HG03175 (cell line): Measurements from ENCODE around the gene INO80.

Experiments
- ATAC-seq: cut with Tn5 transposase; IDR thresholded peaks from one replicate; pipeline ENCODE4 v1.9.1; 2021; ENCODE audit warnings: mild to moderate bottlenecking, moderate library complexity; ENCODE audit not compliant: unreplicated experiment

INO80 gene

GRCh38 chr15:41010345-41010744 is 105.7 kb downstream of the INO80 start:
- no peak for ATAC-seq

- ATAC-seq: no peak
Measured at GRCh38 chr15:41006479-41006878, 109.6 kb downstream of the INO80 start.

- ATAC-seq: no peak
Measured at GRCh38 chr15:41004490-41004889, 111.6 kb downstream of the INO80 start.

- ATAC-seq: no peak
Measured at GRCh38 chr15:41001524-41002214, 114.4 kb downstream of the INO80 start.

GRCh38 chr15:40999190-40999589 is 116.9 kb downstream of the INO80 start:
- ATAC-seq: no peak

- ATAC-seq: no peak
Measured at GRCh38 chr15:40995656-40996055, 120.4 kb downstream of the INO80 start.

GRCh38 chr15:40992825-40993224 is 123.3 kb downstream of the INO80 start:
- no peak for ATAC-seq

GRCh38 chr15:40992241-40992741 is 123.8 kb downstream of the INO80 start:
- ATAC-seq: no peak

- no peak for ATAC-seq
Measured at GRCh38 chr15:40991355-40991754, 124.7 kb downstream of the INO80 start.

- ATAC-seq: no peak
Measured at GRCh38 chr15:40990789-40991188, 125.3 kb downstream of the INO80 start.

- no peak for ATAC-seq
Measured at GRCh38 chr15:40990080-40990479, 126.0 kb downstream of the INO80 start.

GRCh38 chr15:40988156-40988555 is 127.9 kb downstream of the INO80 start:
- no peak for ATAC-seq

- ATAC-seq: no peak
Measured at GRCh38 chr15:40986820-40987219, 129.3 kb downstream of the INO80 start.

- no peak for ATAC-seq
Measured at GRCh38 chr15:40985541-40986330, 130.3 kb downstream of the INO80 start.

GRCh38 chr15:40984964-40985363 is 131.1 kb downstream of the INO80 start:
- ATAC-seq: no peak

- no peak for ATAC-seq
Measured at GRCh38 chr15:40984406-40984805, 131.7 kb downstream of the INO80 start.

GRCh38 chr15:40982855-40983254 is 133.2 kb downstream of the INO80 start:
- ATAC-seq: no peak

GRCh38 chr15:40981186-40981585 is 134.9 kb downstream of the INO80 start:
- ATAC-seq: no peak

- no peak for ATAC-seq
Measured at GRCh38 chr15:40978562-40978961, 137.5 kb downstream of the INO80 start.

GRCh38 chr15:40978141-40978540 is 137.9 kb downstream of the INO80 start:
- ATAC-seq: no peak

- ATAC-seq: no peak
Measured at GRCh38 chr15:40976819-40977218, 139.3 kb downstream of the INO80 start.

GRCh38 chr15:40974879-40975278 is 141.2 kb downstream of the INO80 start:
- no peak for ATAC-seq
